SK-N-MC (cell line): ENCODE data around the gene DNAH10.

Source experiments
- EZH2 ChIP-seq: fragments of 200-600 bp; sonication (generic); IDR thresholded peaks from one replicate; pipeline ENCODE4 v1.6.1; 2017; ENCODE audit warnings: antibody characterized with exemption
- FOXP2 ChIP-seq: optimal IDR thresholded peaks from 2 replicates; pipeline ENCODE3; 2011; ENCODE audit warnings: mild to moderate bottlenecking, moderate library complexity; ENCODE audit not compliant: insufficient read depth; ENCODE audit errors: extremely low read length, control extremely low read depth
- POLR2AphosphoS5 ChIP-seq: IDR thresholded peaks from 2 replicates; pipeline ENCODE4 v1.6.1; 2012; ENCODE audit warnings: mild to moderate bottlenecking, low read depth, low read length, borderline replicate concordance

DNA sequence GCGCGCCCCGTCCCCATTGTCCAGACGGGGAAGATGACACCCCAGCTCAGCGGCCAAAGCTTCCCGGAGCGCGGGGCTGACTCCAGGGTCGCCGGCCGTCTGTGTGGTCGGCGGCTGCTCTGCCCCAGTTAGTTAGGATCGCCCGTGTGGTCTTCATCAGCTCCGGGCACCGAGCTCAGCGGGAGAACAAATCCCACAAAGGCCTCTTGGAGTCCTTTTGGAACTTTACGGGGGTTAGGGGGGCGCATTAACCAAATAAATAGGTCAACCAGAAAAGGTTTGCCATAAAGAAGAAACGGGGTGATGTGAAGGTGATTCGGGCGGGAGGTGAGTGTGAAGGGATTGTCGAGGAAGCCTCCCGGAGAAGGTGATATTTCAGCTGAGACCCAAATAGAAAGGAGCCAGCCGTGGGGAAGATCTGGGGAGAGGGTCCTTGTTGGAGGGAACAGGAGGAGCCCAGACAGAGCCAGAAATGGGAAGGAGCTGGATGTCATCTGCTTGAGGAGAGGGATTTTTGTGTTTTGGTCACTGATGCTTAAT is 49.3 kb upstream of the DNAH10 start:
- TF ChIP-seq EZH2 (no peak), POLR2AphosphoS5 (no peak), FOXP2 (no peak)
